ENCODE data around the gene ZDHHC8. TPM values are rescaled to one million over a fixed set of nuclear protein-coding genes. Genes with fewer than 3 reads are reported as not detected.

ZDHHC8 gene
- total and polyA plus RNA-seq, 2 donors (not counting 1 experiment from before 2014, with no cell fraction given) = 94.4 to 96.9 TPM

- H3K27ac Mint-ChIP-seq = no peak overlapping the region
- no peaks in the 10 kb centered on the region for H3K79me2 ChIP-seq (ENCODE audit: control insufficient read depth, insufficient read depth, low read length)
- intact Hi-C loops (cut with micrococcal nuclease) = no loop called here
- no peak overlapping the region for H3K27ac ChIP-seq (ENCODE audit: low read length in 2 of 2)
- TF ChIP-seq EZH2 (IDR thresholded peaks at IDR 0.05; ENCODE audit: borderline replicate concordance, insufficient read depth, low read depth, low read length, poor library complexity, severe bottlenecking) (no peak), CTCF (IDR thresholded peaks at IDR 0.05) (no peak)
- ATAC-seq (ENCODE audit: low read depth) (no peak), DNase-seq (no peak)
- no peaks in the 10 kb centered on the region for H4K20me1 ChIP-seq (ENCODE audit: control insufficient read depth, insufficient read depth, low read length, poor library complexity, severe bottlenecking)
- 80% methylated on average over 5 of the region's 6 CpGs for WGBS (ENCODE audit: insufficient coverage)
- no peaks in the 10 kb centered on the region for H3K36me3 ChIP-seq (replicated peaks in 1 of 2; ENCODE audit: control extremely low read depth in 1 of 2, control insufficient read depth in 1 of 2, extremely low read depth in 1 of 2, insufficient read depth in 2 of 2, low read length in 1 of 2)
- H3K9ac ChIP-seq (ENCODE audit: low read length) = no peak overlapping the region
- no peaks in the 10 kb centered on the region for H3K4me1 Mint-ChIP-seq
- no peaks in the 10 kb centered on the region for H3K4me1 ChIP-seq (ENCODE audit: control insufficient read depth in 2 of 2, insufficient read depth in 2 of 2, low read length in 2 of 2)
- no peaks in the 10 kb centered on the region for H3K9me3 ChIP-seq (ENCODE audit: control extremely low read depth in 1 of 3, control insufficient read depth in 2 of 3, insufficient read depth in 1 of 3, low read length in 2 of 3)
- H3K27me3 ChIP-seq (replicated peaks in 1 of 4; ENCODE audit: control extremely low read depth in 1 of 4, control insufficient read depth in 3 of 4, insufficient read depth in 4 of 4, low read length in 3 of 4) = no peaks in the 10 kb centered on the region
- no peaks in the 10 kb centered on the region for H3K9me3 Mint-ChIP-seq (ENCODE audit: insufficient read depth)
- no peaks in the 10 kb centered on the region for H3K27me3 Mint-ChIP-seq
- ChIA-PET POLR2A (no interaction called here), CTCF (no interaction called here)
- H3K4me3 Mint-ChIP-seq = no peak overlapping the region
- H2AFZ ChIP-seq (ENCODE audit: insufficient read depth, low read depth, low read length, poor library complexity, severe bottlenecking) = no peak overlapping the region
- no peak overlapping the region for H3K4me3 ChIP-seq (ENCODE audit: control extremely low read depth in 1 of 5, extremely low read depth in 1 of 5, insufficient read depth in 1 of 5, low read depth in 2 of 5, low read length in 4 of 5)
- H3K4me2 ChIP-seq (replicated peaks; ENCODE audit: low read depth, low read length, poor library complexity, severe bottlenecking) = no peak overlapping the region
Observed at GRCh38 chr22:20185750-20186149, 54.1 kb downstream of the ZDHHC8 start.

GRCh38 chr22:20186183-20186870 is 54.7 kb downstream of the ZDHHC8 start:
- Histone ChIP-seq H4K20me1 (ENCODE audit: control insufficient read depth, insufficient read depth, low read length, poor library complexity, severe bottlenecking) (no peaks in the 10 kb centered on the region), H3K4me2 (replicated peaks; ENCODE audit: low read depth, low read length, poor library complexity, severe bottlenecking) (no peak overlapping the region), H3K4me3 (ENCODE audit: control extremely low read depth in 1 of 5, extremely low read depth in 1 of 5, insufficient read depth in 1 of 5, low read depth in 2 of 5, low read length in 4 of 5) (no peak overlapping the region), H3K9me3 (ENCODE audit: control extremely low read depth in 1 of 3, control insufficient read depth in 2 of 3, insufficient read depth in 1 of 3, low read length in 2 of 3) (no peaks in the 10 kb centered on the region), H3K79me2 (ENCODE audit: control insufficient read depth, insufficient read depth, low read length) (no peaks in the 10 kb centered on the region), H3K27ac (ENCODE audit: low read length in 2 of 2) (no peak overlapping the region), H2AFZ (ENCODE audit: insufficient read depth, low read depth, low read length, poor library complexity, severe bottlenecking) (no peak overlapping the region), H3K27me3 (replicated peaks in 1 of 4; ENCODE audit: control extremely low read depth in 1 of 4, control insufficient read depth in 3 of 4, insufficient read depth in 4 of 4, low read length in 3 of 4) (no peaks in the 10 kb centered on the region), H3K36me3 (replicated peaks in 1 of 2; ENCODE audit: control extremely low read depth in 1 of 2, control insufficient read depth in 1 of 2, extremely low read depth in 1 of 2, insufficient read depth in 2 of 2, low read length in 1 of 2) (no peaks in the 10 kb centered on the region), H3K9ac (ENCODE audit: low read length) (no peak overlapping the region), H3K4me1 (ENCODE audit: control insufficient read depth in 2 of 2, insufficient read depth in 2 of 2, low read length in 2 of 2) (no peaks in the 10 kb centered on the region)
- ATAC-seq (ENCODE audit: low read depth) (no peak), DNase-seq (no peak)
- ChIA-PET CTCF (no interaction called here), POLR2A (no interaction called here)
- Mint-ChIP-seq H3K4me1 (no peaks in the 10 kb centered on the region), H3K9me3 (ENCODE audit: insufficient read depth) (no peaks in the 10 kb centered on the region), H3K4me3 (no peak overlapping the region), H3K27ac (no peak overlapping the region), H3K27me3 (no peaks in the 10 kb centered on the region)
- 90% methylated on average over 9 of the region's 10 CpGs for WGBS (ENCODE audit: insufficient coverage)
- intact Hi-C loops (cut with micrococcal nuclease) = no loop called here
- TF ChIP-seq CTCF (IDR thresholded peaks at IDR 0.05) (no peak), EZH2 (IDR thresholded peaks at IDR 0.05; ENCODE audit: borderline replicate concordance, insufficient read depth, low read depth, low read length, poor library complexity, severe bottlenecking) (no peak)

All from B cell (primary cell).